Measurements from ENCODE around the gene CDON. TPM values are rescaled to one million over a fixed set of nuclear protein-coding genes. Genes with fewer than 3 reads are reported as not detected.

The CDON gene
- total RNA-seq, 2 donors from 2014 or later = 5.6 to 7.3 TPM

DNA sequence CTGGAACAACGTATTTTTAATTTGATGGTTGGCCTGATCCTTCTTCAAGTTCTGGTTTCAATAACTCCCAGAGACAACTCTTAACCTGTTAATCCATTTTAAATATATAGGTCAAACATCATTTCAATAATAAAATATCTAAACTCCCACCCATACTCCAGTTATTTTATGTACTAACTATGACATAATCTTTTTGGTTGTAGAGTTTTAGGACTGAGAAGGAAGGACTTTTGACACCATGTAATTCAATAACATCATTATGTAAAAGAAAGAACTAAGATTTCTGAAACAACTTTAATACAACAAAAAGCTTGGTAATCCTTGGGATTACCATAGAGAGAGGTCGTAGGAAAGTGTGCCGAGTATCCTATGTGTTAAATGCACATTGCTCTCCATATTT is 85.3 kb downstream of the CDON start:
- WGBS, 2 donors = 80 to 82% methylated on average over 3 of the region's 3 CpGs
- H3K27me3 ChIP-seq = no peaks in the 10 kb centered on the region
- H3K27ac ChIP-seq = no peak overlapping the region
- ATAC-seq (no peak), DNase-seq (no peak)
- no peak overlapping the region for H3K4me3 ChIP-seq
- H3K9me3 ChIP-seq = no peaks in the 10 kb centered on the region
- no peaks in the 10 kb centered on the region for H3K36me3 ChIP-seq (replicated peaks in 1 of 2; ENCODE audit: insufficient read depth in 1 of 2, low read depth in 2 of 2)
- intact Hi-C loops (cut with DNase I) = no loop called here
- TF ChIP-seq POLR2A (IDR thresholded peaks at IDR 0.05) = no peak
- TF ChIP-seq, protein P1, sequence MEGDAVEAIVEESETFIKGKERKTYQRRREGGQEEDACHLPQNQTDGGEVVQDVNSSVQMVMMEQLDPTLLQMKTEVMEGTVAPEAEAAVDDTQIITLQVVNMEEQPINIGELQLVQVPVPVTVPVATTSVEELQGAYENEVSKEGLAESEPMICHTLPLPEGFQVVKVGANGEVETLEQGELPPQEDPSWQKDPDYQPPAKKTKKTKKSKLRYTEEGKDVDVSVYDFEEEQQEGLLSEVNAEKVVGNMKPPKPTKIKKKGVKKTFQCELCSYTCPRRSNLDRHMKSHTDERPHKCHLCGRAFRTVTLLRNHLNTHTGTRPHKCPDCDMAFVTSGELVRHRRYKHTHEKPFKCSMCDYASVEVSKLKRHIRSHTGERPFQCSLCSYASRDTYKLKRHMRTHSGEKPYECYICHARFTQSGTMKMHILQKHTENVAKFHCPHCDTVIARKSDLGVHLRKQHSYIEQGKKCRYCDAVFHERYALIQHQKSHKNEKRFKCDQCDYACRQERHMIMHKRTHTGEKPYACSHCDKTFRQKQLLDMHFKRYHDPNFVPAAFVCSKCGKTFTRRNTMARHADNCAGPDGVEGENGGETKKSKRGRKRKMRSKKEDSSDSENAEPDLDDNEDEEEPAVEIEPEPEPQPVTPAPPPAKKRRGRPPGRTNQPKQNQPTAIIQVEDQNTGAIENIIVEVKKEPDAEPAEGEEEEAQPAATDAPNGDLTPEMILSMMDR (IDR thresholded peaks at IDR 0.05) = no peak
- no peaks in the 10 kb centered on the region for H3K4me1 ChIP-seq

DNA sequence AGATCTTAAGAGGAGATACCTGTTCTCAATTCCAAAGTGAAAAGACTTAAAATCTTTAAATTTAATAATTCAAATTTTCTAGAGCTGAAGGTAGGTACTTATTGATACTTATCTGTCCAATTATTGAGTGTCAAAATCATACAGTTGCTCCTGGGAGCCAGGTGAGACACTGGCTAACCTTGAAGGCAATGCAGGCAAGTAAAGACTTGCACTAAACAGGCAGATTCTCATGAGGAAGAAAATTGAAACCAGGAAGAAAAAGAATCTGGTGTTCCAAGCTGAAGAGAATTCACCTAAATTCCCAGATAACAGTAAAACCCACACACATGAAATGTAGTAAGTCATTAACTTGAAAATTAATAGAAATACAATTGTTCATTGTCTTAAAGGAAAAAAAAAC is 86.5 kb downstream of the CDON start:
- Histone ChIP-seq H3K27ac (peak overlapping the region in 1 of 4 donors; percentile 36), H3K9me3 (no peaks in the 10 kb centered on the region), H3K36me3 (replicated peaks in 1 of 2; ENCODE audit: insufficient read depth in 1 of 2, low read depth in 2 of 2) (no peaks in the 10 kb centered on the region), H3K4me3 (no peak overlapping the region), H3K27me3 (no peaks in the 10 kb centered on the region), H3K4me1 (no peaks in the 10 kb centered on the region)
- intact Hi-C loops (cut with DNase I) = no loop called here
- TF ChIP-seq, protein P1 (IDR thresholded peaks at IDR 0.05) = no peak
- TF ChIP-seq POLR2A (IDR thresholded peaks at IDR 0.05) = no peak
- no peak for ATAC-seq
- DNase-seq = no peak

DNA sequence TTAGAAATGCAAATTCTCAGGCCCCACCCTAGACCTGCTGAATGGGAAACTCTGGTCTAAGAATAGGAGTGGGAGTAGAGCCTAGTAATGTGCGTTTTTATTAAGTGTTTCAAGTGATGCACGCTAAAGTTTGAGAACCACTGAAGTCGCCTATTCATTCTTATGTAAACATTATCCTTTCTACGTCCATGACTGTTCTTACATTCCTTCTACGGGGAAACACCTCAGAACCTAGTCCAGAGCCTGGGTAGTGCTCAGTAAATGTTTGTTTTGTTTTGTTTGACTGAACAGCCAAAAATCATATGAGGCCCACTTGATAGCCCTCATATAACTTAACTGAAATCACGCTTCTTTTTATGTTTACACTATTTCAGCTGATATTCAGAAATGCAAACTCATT is 87.0 kb downstream of the CDON start:
- Histone ChIP-seq H3K27ac (no peak overlapping the region), H3K27me3 (no peaks in the 10 kb centered on the region)
- WGBS, 2 donors = 68 to 76% methylated on average over 6 of the region's 6 CpGs

DNA sequence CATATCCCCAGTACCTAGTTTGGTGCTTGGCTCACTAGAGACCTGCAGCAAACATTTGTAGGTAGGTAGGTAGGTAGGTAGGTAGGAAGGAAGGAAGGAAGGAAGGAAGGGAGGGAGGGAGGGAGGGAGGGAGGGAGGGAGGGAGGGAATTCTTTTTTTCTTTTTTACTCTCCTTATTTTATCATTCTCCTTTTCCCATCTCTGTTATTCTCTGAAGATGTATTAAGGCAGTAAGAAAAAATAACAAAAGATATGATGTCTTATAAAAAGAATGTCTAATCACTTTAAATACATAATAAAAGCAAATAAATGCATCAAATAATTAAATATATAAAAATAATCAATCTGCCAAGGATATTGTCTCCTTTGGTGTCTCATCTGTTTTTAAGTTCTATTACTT is 88.4 kb downstream of the CDON start:
- intact Hi-C loops (cut with DNase I) = no loop called here
- DNase-seq = no peak
- H3K9me3 ChIP-seq = no peaks in the 10 kb centered on the region
- no peak overlapping the region for H3K27ac ChIP-seq
- TF ChIP-seq, protein P1 (IDR thresholded peaks at IDR 0.05) = no peak
- TF ChIP-seq POLR2A (IDR thresholded peaks at IDR 0.05) = no peak
- no peak for ATAC-seq
- no peaks in the 10 kb centered on the region for H3K4me1 ChIP-seq
- no peaks in the 10 kb centered on the region for H3K36me3 ChIP-seq (replicated peaks in 1 of 2; ENCODE audit: insufficient read depth in 1 of 2, low read depth in 2 of 2)
- no peak overlapping the region for H3K4me3 ChIP-seq
- no peaks in the 10 kb centered on the region for H3K27me3 ChIP-seq

More for the DNA sequence above, 87.0 kb downstream of the CDON start:
- ATAC-seq = no peak
- no peak overlapping the region for H3K4me3 ChIP-seq
- H3K9me3 ChIP-seq = no peaks in the 10 kb centered on the region
- H3K36me3 ChIP-seq (replicated peaks in 1 of 2; ENCODE audit: insufficient read depth in 1 of 2, low read depth in 2 of 2) = no peaks in the 10 kb centered on the region
- no peak for DNase-seq
- TF ChIP-seq, protein P1 (IDR thresholded peaks at IDR 0.05) = no peak
- TF ChIP-seq POLR2A (IDR thresholded peaks at IDR 0.05) = no peak
- H3K4me1 ChIP-seq = no peaks in the 10 kb centered on the region
- intact Hi-C loops (cut with DNase I) = no loop called here

DNA sequence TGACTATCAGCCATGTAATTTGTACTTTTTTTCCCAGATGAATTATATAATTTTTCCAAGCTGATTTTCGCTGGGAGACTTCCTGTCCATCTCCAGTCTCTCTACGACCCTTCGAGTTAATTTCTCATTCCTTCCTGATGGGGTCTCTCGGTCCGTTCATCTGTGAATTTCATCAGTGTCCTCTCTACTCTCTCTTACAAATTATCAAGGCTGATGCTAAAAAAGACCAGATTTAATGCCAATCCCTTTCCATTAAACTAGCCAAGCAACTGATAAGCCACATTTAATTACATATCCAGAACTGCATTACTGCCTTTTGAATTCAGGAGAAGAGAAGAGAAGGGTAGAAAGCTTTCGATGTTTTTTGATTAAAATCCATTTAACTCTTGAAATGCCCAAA is 91.0 kb downstream of the CDON start:
- H3K4me3 ChIP-seq = no peak overlapping the region
- intact Hi-C loops (cut with DNase I) = no loop called here
- no peaks in the 10 kb centered on the region for H3K9me3 ChIP-seq
- H3K27ac ChIP-seq = no peak overlapping the region
- no peaks in the 10 kb centered on the region for H3K4me1 ChIP-seq
- no peak for DNase-seq
- ATAC-seq = no peak
- WGBS, 2 donors = 70 to 81% methylated on average over 6 of the region's 6 CpGs
- TF ChIP-seq POLR2A (IDR thresholded peaks at IDR 0.05) = no peak
- TF ChIP-seq, protein P1 (IDR thresholded peaks at IDR 0.05) = no peak
- H3K27me3 ChIP-seq = no peaks in the 10 kb centered on the region
- no peaks in the 10 kb centered on the region for H3K36me3 ChIP-seq (replicated peaks in 1 of 2; ENCODE audit: insufficient read depth in 1 of 2, low read depth in 2 of 2)

Measured in body of pancreas (tissue), 4 donors.